Subcutaneous abdominal adipose tissue (tissue), 5 donors: ENCODE data around the gene APLP1.
"Not testable (repeated sequence)": the region's sequence is repeated elsewhere in the genome, so short reads cannot be mapped to it uniquely, and the experiment has no call there.

Experiments used
- H3K27ac ChIP-seq: one replicate; pipeline ENCODE4 v1.7.0; 2013; ENCODE audit warnings: low read depth, mild to moderate bottlenecking, inconsistent platforms, low read length, moderate library complexity
- H3K27me3 ChIP-seq, 5 donors: one replicate each; pipeline ENCODE4 v1.7.0; 2013; ENCODE audit warnings: low read length in 5 of 5, inconsistent platforms in 1 of 5; ENCODE audit not compliant: control insufficient read depth in 5 of 5, insufficient read depth in 4 of 5
- H3K36me3 ChIP-seq, 5 donors: one replicate each; pipeline ENCODE4 v1.7.0; 2013; ENCODE audit warnings: low read length in 5 of 5; ENCODE audit not compliant: control insufficient read depth in 5 of 5, insufficient read depth in 5 of 5
- H3K4me1 ChIP-seq, 5 donors: one replicate each; pipeline ENCODE4 v1.7.0; 2013; ENCODE audit warnings: low read length in 5 of 5, mild to moderate bottlenecking in 3 of 5, moderate library complexity in 1 of 5; ENCODE audit not compliant: control insufficient read depth in 5 of 5, insufficient read depth in 5 of 5
- H3K4me3 ChIP-seq, 5 donors: one replicate each; pipeline ENCODE4 v1.7.0; 2013; ENCODE audit warnings: low read length in 5 of 5, low read depth in 1 of 5
- H3K9ac ChIP-seq, 5 donors: one replicate each; pipeline ENCODE4 v1.7.0; 2013; ENCODE audit warnings: low read length in 5 of 5, mild to moderate bottlenecking in 4 of 5, moderate library complexity in 3 of 5
- H3K9me3 ChIP-seq, 5 donors: one replicate each; pipeline ENCODE4 v1.7.0; 2013; ENCODE audit warnings: low read length in 5 of 5; ENCODE audit not compliant: control insufficient read depth in 5 of 5
- donor health status: healthy.
- donor health status: healthy.
- donor health status: healthy.
- donor health status: healthy.
- donor health status: healthy.

The APLP1 gene

DNA sequence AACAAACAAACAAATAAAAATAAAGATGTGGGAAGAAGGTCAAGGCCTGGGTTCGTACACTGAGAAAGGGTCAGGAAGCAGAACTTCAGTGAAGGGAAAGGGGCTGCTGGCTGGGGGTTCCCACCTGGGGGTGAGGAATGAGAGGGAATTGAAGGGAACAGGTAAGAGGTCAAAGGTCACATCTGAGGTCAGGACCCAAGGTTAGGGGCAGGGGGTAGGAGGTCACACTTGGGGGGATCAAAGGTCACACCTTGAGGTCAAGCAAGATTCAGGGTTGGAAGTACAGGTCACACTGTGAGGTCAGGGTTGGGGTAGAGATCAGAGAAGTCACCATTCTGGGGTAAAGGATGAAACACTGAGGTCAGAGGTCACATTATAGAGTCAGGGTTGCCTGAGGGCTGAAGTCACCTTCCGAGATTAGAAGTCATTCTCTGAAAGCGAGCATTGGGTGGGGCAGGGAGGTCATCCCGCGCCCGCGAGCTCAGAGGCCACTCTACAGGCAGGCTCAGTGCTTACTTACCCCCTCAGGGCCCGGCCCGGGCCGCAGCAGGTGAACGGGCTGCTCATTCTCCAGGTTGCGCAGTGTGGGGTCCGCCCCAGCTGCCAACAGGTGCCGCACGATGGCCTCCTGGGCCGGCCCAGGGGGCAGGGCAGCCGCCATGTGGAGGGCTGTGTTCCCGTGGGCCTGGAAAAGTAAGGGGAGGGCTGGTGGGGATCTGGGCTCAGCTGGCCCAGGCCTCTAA is 21.2 kb downstream of the APLP1 start:
- no peaks in the 10 kb centered on the region for H3K27me3 ChIP-seq
- H3K9me3 ChIP-seq, result no peaks in the 10 kb centered on the region
- H3K4me3 ChIP-seq, result no peak overlapping the region
- H3K9ac ChIP-seq, result no peak overlapping the region
- peaks cover 7 to 72% (median 54%) of the 10 kb centered on the region in 5 donors for H3K36me3 ChIP-seq
- H3K4me1 ChIP-seq, result no peaks in the 10 kb centered on the region
- no peak overlapping the region for H3K27ac ChIP-seq

GRCh38 chr19:35890113-35890650 is 21.8 kb downstream of the APLP1 start:
- H3K9ac ChIP-seq, result no peak overlapping the region
- H3K9me3 ChIP-seq, result no peaks in the 10 kb centered on the region
- no peaks in the 10 kb centered on the region for H3K4me1 ChIP-seq
- H3K27me3 ChIP-seq, result no peaks in the 10 kb centered on the region
- H3K36me3 ChIP-seq, result peaks cover 7 to 78% (median 55%) of the 10 kb centered on the region in 5 donors
- no peak overlapping the region for H3K4me3 ChIP-seq
- no peak overlapping the region for H3K27ac ChIP-seq

GRCh38 chr19:35891819-35892218 is 23.4 kb downstream of the APLP1 start:
- H3K27me3 ChIP-seq, H3K9ac ChIP-seq, H3K9me3 ChIP-seq, H3K4me1 ChIP-seq, H3K4me3 ChIP-seq, H3K27ac ChIP-seq: not testable (repeated sequence)
- peaks cover 7 to 93% (median 69%) of the 10 kb centered on the region in 5 donors for H3K36me3 ChIP-seq

GRCh38 chr19:35894342-35894741 is 26.0 kb downstream of the APLP1 start:
- H3K27me3 ChIP-seq, result no peaks in the 10 kb centered on the region
- peaks cover 7 to 82% (median 57%) of the 10 kb centered on the region in 5 donors for H3K36me3 ChIP-seq
- no peak overlapping the region for H3K27ac ChIP-seq
- no peak overlapping the region for H3K4me3 ChIP-seq
- no peaks in the 10 kb centered on the region for H3K9me3 ChIP-seq
- H3K4me1 ChIP-seq, result peaks cover 0 to 20% (median 16%) of the 10 kb centered on the region in 5 donors
- no peak overlapping the region for H3K9ac ChIP-seq

DNA sequence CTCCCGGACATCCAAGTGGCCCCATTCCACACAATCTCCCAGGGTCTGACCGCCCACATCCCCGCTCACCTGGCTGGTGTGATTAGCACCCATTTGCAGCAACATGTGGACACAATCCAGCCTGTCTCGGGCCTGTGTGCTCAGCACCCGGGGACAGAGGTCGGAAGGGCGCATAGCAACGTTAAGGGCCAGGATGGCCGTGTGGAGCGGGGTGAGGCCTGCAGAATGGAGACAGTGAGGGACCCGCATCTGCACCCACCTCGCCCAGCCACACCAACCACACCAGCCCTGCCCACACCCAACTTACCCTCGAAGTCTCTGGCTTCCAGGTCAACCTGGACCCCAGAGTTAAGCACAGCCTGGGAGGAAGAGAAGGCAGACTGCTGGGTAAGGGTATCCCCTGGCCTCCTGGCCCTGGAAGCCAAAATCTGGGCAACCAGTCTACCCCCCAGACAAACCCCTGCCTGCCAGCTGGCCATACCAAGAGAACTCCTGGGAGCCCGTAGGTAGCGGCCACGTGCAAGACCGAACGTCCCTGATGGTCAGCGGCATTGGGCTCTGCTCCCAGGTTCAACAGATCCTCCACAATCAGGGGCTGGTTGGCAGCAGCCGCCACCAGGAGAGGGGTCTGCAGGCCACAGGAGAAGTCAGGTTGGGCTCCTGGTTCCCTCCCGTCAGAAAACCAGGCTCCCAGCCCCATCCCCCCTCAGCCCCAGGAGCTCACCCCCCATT is 27.7 kb downstream of the APLP1 start:
- H3K4me3 ChIP-seq, result no peak overlapping the region
- H3K4me1 ChIP-seq, result peaks cover 0 to 32% (median 21%) of the 10 kb centered on the region in 5 donors
- H3K9ac ChIP-seq, result no peak overlapping the region
- H3K36me3 ChIP-seq, result peaks cover 4 to 65% (median 41%) of the 10 kb centered on the region in 5 donors
- H3K9me3 ChIP-seq, result no peaks in the 10 kb centered on the region
- no peaks in the 10 kb centered on the region for H3K27me3 ChIP-seq
- no peak overlapping the region for H3K27ac ChIP-seq

DNA sequence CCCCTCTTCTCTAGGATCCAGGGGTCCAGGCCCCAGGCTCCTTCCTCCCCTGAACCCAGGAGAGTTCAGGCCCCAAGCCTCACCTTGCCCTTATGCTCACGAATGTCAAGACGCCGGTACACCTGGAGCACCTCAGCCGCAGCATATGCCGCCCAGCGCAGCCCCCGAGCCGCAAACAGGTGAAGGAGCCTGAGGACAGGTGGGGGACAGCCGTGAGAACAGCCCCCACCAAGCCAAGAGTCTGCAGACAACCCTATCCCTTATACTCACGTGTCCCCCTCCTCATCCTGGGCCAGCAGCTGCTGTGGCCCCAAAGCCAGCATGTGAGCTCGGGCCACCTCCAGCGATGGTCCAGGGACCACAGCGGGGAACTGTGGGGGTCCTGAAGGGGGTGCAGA is 28.3 kb downstream of the APLP1 start:
- Histone ChIP-seq H3K36me3 (peaks cover 3 to 60% (median 40%) of the 10 kb centered on the region in 5 donors), H3K27me3 (no peaks in the 10 kb centered on the region)

GRCh38 chr19:35897706-35898451 is 29.5 kb downstream of the APLP1 start:
- Histone ChIP-seq H3K36me3 (peaks cover 3 to 51% (median 34%) of the 10 kb centered on the region in 5 donors), H3K4me1 (peaks cover 2 to 50% (median 35%) of the 10 kb centered on the region in 5 donors), H3K4me3 (peak overlapping the region; percentile 59 to 90 (median 80))

More for the DNA sequence above, 28.3 kb downstream of the APLP1 start:
- Histone ChIP-seq H3K4me3 (no peak overlapping the region), H3K27ac (no peak overlapping the region), H3K9me3 (no peaks in the 10 kb centered on the region), H3K9ac (no peak overlapping the region), H3K4me1 (peaks cover 0 to 38% (median 26%) of the 10 kb centered on the region in 5 donors)

DNA sequence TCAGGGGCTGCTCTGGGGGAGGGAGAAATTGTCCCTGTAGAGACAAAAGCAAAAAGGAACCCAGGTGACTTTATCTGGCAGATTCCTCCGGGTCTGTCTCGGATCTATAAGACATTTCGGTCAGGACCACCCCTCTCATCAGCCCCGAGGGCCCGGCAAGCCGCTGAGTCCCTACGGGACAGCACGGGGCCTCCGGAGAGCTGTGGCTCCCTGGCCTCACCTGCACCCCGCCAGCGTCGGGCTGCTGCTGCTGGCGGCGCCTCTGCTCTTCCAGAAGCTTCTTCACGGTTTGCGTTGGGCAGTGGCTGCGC is 30.1 kb downstream of the APLP1 start:
- peaks cover 0 to 45% (median 30%) of the 10 kb centered on the region in 5 donors for H3K36me3 ChIP-seq
- no peaks in the 10 kb centered on the region for H3K9me3 ChIP-seq

More at GRCh38 chr19:35897706-35898451, 29.5 kb downstream of the APLP1 start:
- Histone ChIP-seq H3K27ac (peak overlapping the region; percentile 86), H3K9me3 (no peaks in the 10 kb centered on the region), H3K9ac (peak overlapping the region; percentile 73 to 93 (median 79)), H3K27me3 (no peaks in the 10 kb centered on the region)

DNA sequence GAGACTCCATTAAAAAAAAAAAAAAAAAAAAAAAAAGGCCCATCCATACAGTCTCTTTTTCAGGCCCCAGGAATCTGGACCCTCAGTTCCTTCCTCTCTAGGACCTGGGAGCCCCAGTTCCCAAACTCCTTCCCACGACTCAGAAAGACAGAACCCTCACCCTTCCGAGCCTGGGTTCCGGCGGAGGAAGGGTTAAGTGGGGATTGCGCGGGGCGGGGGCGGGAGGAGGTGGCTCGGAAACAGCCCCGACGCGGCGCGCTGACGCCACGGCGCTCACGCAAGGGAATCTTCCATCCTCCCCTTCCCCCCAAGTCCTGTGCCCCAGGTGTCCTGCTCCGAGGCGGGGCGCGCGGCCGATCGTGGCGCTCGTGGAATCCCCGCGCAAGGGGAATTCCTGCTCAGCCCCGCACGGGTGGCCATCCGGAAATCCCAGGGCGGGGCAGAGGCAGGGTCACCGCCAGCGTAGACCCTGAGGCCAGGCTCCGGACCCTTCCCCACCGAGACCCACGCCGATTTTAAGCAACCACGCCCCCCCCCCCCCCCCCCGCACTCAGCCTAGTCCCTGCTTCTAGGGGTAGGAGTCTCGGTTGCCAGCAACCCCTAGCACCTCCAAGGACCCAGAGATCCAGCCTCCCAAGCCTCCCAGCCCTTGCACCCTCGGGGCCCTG is 31.3 kb downstream of the APLP1 start:
- peaks cover 2 to 66% (median 44%) of the 10 kb centered on the region in 5 donors for H3K4me1 ChIP-seq
- H3K36me3 ChIP-seq, result peaks cover 0 to 34% (median 23%) of the 10 kb centered on the region in 5 donors
- H3K9ac ChIP-seq, result peak overlapping the region; percentile 73 to 95 (median 93)
- H3K4me3 ChIP-seq, result peak overlapping the region; percentile 75 to 90 (median 80)
- peak overlapping the region; percentile 86 for H3K27ac ChIP-seq
- H3K27me3 ChIP-seq, result no peaks in the 10 kb centered on the region
- no peaks in the 10 kb centered on the region for H3K9me3 ChIP-seq

More for the DNA sequence above, 30.1 kb downstream of the APLP1 start:
- Histone ChIP-seq H3K4me1 (peaks cover 2 to 56% (median 40%) of the 10 kb centered on the region in 5 donors), H3K27ac (peak overlapping the region; percentile 86), H3K9ac (peak overlapping the region; percentile 73 to 93 (median 79)), H3K27me3 (no peaks in the 10 kb centered on the region), H3K4me3 (peak overlapping the region; percentile 75 to 90 (median 80))
